Left lobe of liver (tissue), 2 donors: ENCODE measurements around the gene OR56A3. TPM values are rescaled to one million over a fixed set of nuclear protein-coding genes. Genes with fewer than 3 reads are reported as not detected.
"Not testable (repeated sequence)": the region's sequence is repeated elsewhere in the genome, so short reads cannot be mapped to it uniquely, and the experiment has no call there.

Experiments used
- ATAC-seq: fragments of 200-7000 bp; cut with Tn5 transposase; one replicate; pipeline ENCODE4 v1.9.1; 2020; ENCODE audit warnings: mild to moderate bottlenecking, moderate library complexity
- DNase-seq: peaks from one replicate; pipeline ENCODE4 v3.0.0-alpha.2; 2020; ENCODE audit warnings: low spot score
- total RNA-seq: library from RNA; stranded (reverse); gene quantifications from one replicate; pipeline ENCODE4 v1.2.1, GENCODE V29; 2021
- donor health status: DM: no; HTN: no; CAD: no; lungs with moderate emphysema.
- donor health status: DM: no; HTN: yes; CAD: no.

Gene OR56A3
- total RNA-seq: not detected

GRCh38 chr11:5941951-5942350 lies at the start of gene OR56A3:
Gene OR56A3 (plus strand): TSS chr11:5942251. CDS start chr11:5947347, 5,096 bp downstream.
- no peak for ATAC-seq
- no peak for DNase-seq

- ATAC-seq (no peak), DNase-seq (no peak)
Observed at GRCh38 chr11:5892908-5893307, 49.1 kb upstream of the OR56A3 start, which contains the start of gene OR52E5. Gene OR52E5 (plus strand): TSS chr11:5893208. CDS start chr11:5900777, 7,569 bp downstream.

GRCh38 chr11:5899534-5899933 lies 42.5 kb upstream of the OR56A3 start:
- no peak for ATAC-seq
- no peak for DNase-seq

GRCh38 chr11:5910540-5910939 lies 31.5 kb upstream of the OR56A3 start:
- DNase-seq: no peak
- no peak for ATAC-seq

- ATAC-seq: no peak
Observed at GRCh38 chr11:5922749-5923426, 19.2 kb upstream of the OR56A3 start.

GRCh38 chr11:5923427-5923776 lies 18.6 kb upstream of the OR56A3 start:
- no peak for ATAC-seq
- DNase-seq: no peak

More at GRCh38 chr11:5922749-5923426, 19.2 kb upstream of the OR56A3 start:
- DNase-seq: no peak

GRCh38 chr11:5923794-5924193 lies 18.3 kb upstream of the OR56A3 start:
- ATAC-seq: no peak
- DNase-seq: no peak

- no peak for DNase-seq
Observed at GRCh38 chr11:5928271-5928670, 13.8 kb upstream of the OR56A3 start.

GRCh38 chr11:5928811-5929210 lies 13.2 kb upstream of the OR56A3 start:
- ATAC-seq: no peak

More at GRCh38 chr11:5928271-5928670, 13.8 kb upstream of the OR56A3 start:
- no peak for ATAC-seq

GRCh38 chr11:5929571-5930368 lies 12.3 kb upstream of the OR56A3 start:
- DNase-seq (no peak), ATAC-seq (no peak)

More at GRCh38 chr11:5928811-5929210, 13.2 kb upstream of the OR56A3 start:
- DNase-seq: no peak

- no peak for DNase-seq
Observed at GRCh38 chr11:5930614-5931013, 11.4 kb upstream of the OR56A3 start.

GRCh38 chr11:5931061-5931460 lies 11.0 kb upstream of the OR56A3 start:
- DNase-seq (no peak), ATAC-seq (no peak)

More at GRCh38 chr11:5930614-5931013, 11.4 kb upstream of the OR56A3 start:
- no peak for ATAC-seq

GRCh38 chr11:5932671-5933070 lies 9.4 kb upstream of the OR56A3 start:
- DNase-seq: no peak
- no peak for ATAC-seq

- DNase-seq (no peak), ATAC-seq (no peak)
Observed at GRCh38 chr11:5933116-5933515, 8.9 kb upstream of the OR56A3 start.

GRCh38 chr11:5937868-5938602 lies 4.0 kb upstream of the OR56A3 start:
- ATAC-seq: peak; percentile 48

GRCh38 chr11:5938603-5938965 lies 3.5 kb upstream of the OR56A3 start:
- no peak for DNase-seq
- ATAC-seq: peak; percentile 68

More at GRCh38 chr11:5937868-5938602, 4.0 kb upstream of the OR56A3 start:
- DNase-seq: no peak

- ATAC-seq (no peak), DNase-seq (no peak)
Observed at GRCh38 chr11:5940748-5941147, 1.3 kb upstream of the OR56A3 start.

GRCh38 chr11:5955586-5955985 lies 13.5 kb downstream of the OR56A3 start:
- DNase-seq (no peak), ATAC-seq (no peak)

- not testable (repeated sequence) for ATAC-seq, DNase-seq
Observed at GRCh38 chr11:5960704-5961320, 18.8 kb downstream of the OR56A3 start.

- DNase-seq (no peak), ATAC-seq (no peak)
Observed at GRCh38 chr11:5966958-5967357, 24.9 kb downstream of the OR56A3 start.

- DNase-seq: no peak
- ATAC-seq: no peak
Observed at GRCh38 chr11:5967708-5968107, 25.7 kb downstream of the OR56A3 start.
